ENCODE measurements around the gene TRMT10C. TPM values are rescaled to one million over a fixed set of nuclear protein-coding genes. Genes with fewer than 3 reads are reported as not detected.

Gene TRMT10C
- total RNA-seq, 1 experiment from 2014 or later, result 32.5 TPM

- H3K27ac Mint-ChIP-seq (ENCODE audit: low read depth, unreplicated experiment), result no peak overlapping the region
- intact Hi-C loops (cut with micrococcal nuclease), result no loop called here
- no peaks in the 10 kb centered on the region for H3K36me3 Mint-ChIP-seq (ENCODE audit: insufficient read depth, unreplicated experiment)
- H3K9me3 Mint-ChIP-seq (ENCODE audit: unreplicated experiment), result no peaks in the 10 kb centered on the region
- no peak for DNase-seq (ENCODE audit: unreplicated experiment)
- TF ChIP-seq CTCF (IDR thresholded peaks at IDR 0.05; ENCODE audit: unreplicated experiment), result no peak
- H3K4me3 Mint-ChIP-seq (ENCODE audit: unreplicated experiment), result no peak overlapping the region
- no TSS peak for BruUV-seq (replicated peaks)
- peaks cover 5% of the 10 kb centered on the region for H3K4me1 Mint-ChIP-seq (ENCODE audit: insufficient read depth, unreplicated experiment)
- ChIA-PET CTCF (no interaction called here), POLR2A (interaction anchor here (0.6 kb wide), 1 partner anchor 9 kb away, joined by 3 read pairs; no protein-coding TSS in a partner anchor)
- H3K27me3 Mint-ChIP-seq (ENCODE audit: insufficient read depth, unreplicated experiment), result no peaks in the 10 kb centered on the region
These were observed 34.2 kb upstream of the TRMT10C start for GRCh38 chr3:101527441-101527840.

- no peak for TF ChIP-seq CTCF (IDR thresholded peaks at IDR 0.05; ENCODE audit: unreplicated experiment)
- Mint-ChIP-seq H3K27me3 (ENCODE audit: insufficient read depth, unreplicated experiment) (no peaks in the 10 kb centered on the region), H3K4me1 (ENCODE audit: insufficient read depth, unreplicated experiment) (peaks cover 8% of the 10 kb centered on the region), H3K27ac (ENCODE audit: low read depth, unreplicated experiment) (no peak overlapping the region), H3K4me3 (ENCODE audit: unreplicated experiment) (no peak overlapping the region), H3K9me3 (ENCODE audit: unreplicated experiment) (no peaks in the 10 kb centered on the region), H3K36me3 (ENCODE audit: insufficient read depth, unreplicated experiment) (no peaks in the 10 kb centered on the region)
- POLR2A ChIA-PET, result interaction anchor here (0.6 kb wide), 1 partner anchor 9 kb away, joined by 3 read pairs; no protein-coding TSS in a partner anchor
- intact Hi-C loops (cut with micrococcal nuclease), result no loop called here
- CTCF ChIA-PET, result no interaction called here
- DNase-seq (ENCODE audit: unreplicated experiment), result no peak
- no TSS peak for BruUV-seq (replicated peaks)
These were observed 33.8 kb upstream of the TRMT10C start for GRCh38 chr3:101527906-101528305.

- ChIA-PET POLR2A (interaction anchor here (1.5 kb wide), 1 partner anchor 31 kb away, joined by 3 read pairs; the partner anchor contains the start of gene TRMT10C), CTCF (interaction anchor here (0.6 kb wide), 1 partner anchor 37 kb away, joined by 4 read pairs; no protein-coding TSS in a partner anchor)
- no peaks in the 10 kb centered on the region for H3K27me3 Mint-ChIP-seq (ENCODE audit: insufficient read depth, unreplicated experiment)
- no peak for TF ChIP-seq CTCF (IDR thresholded peaks at IDR 0.05; ENCODE audit: unreplicated experiment)
- no peak overlapping the region for H3K4me3 Mint-ChIP-seq (ENCODE audit: unreplicated experiment)
- H3K27ac Mint-ChIP-seq (ENCODE audit: low read depth, unreplicated experiment), result no peak overlapping the region
- no peaks in the 10 kb centered on the region for H3K36me3 Mint-ChIP-seq (ENCODE audit: insufficient read depth, unreplicated experiment)
- BruUV-seq (replicated peaks), result no TSS peak
- intact Hi-C loops (cut with micrococcal nuclease), result no loop called here
- peaks cover 16% of the 10 kb centered on the region for H3K4me1 Mint-ChIP-seq (ENCODE audit: insufficient read depth, unreplicated experiment)
- DNase-seq (ENCODE audit: unreplicated experiment), result no peak
- no peaks in the 10 kb centered on the region for H3K9me3 Mint-ChIP-seq (ENCODE audit: unreplicated experiment)
These were observed 31.6 kb upstream of the TRMT10C start for GRCh38 chr3:101529816-101530685.

- no peak for TF ChIP-seq CTCF (IDR thresholded peaks at IDR 0.05; ENCODE audit: unreplicated experiment)
- BruUV-seq (replicated peaks), result no TSS peak
- no peaks in the 10 kb centered on the region for H3K36me3 Mint-ChIP-seq (ENCODE audit: insufficient read depth, unreplicated experiment)
- H3K27ac Mint-ChIP-seq (ENCODE audit: low read depth, unreplicated experiment), result no peak overlapping the region
- DNase-seq (ENCODE audit: unreplicated experiment), result no peak
- CTCF ChIA-PET, result interaction anchor here (0.6 kb wide), 1 partner anchor 234 kb away, joined by 3 read pairs; no protein-coding TSS in a partner anchor
- peaks cover 16% of the 10 kb centered on the region for H3K4me1 Mint-ChIP-seq (ENCODE audit: insufficient read depth, unreplicated experiment)
- no peaks in the 10 kb centered on the region for H3K9me3 Mint-ChIP-seq (ENCODE audit: unreplicated experiment)
- no peaks in the 10 kb centered on the region for H3K27me3 Mint-ChIP-seq (ENCODE audit: insufficient read depth, unreplicated experiment)
- no peak overlapping the region for H3K4me3 Mint-ChIP-seq (ENCODE audit: unreplicated experiment)
- intact Hi-C loops (cut with micrococcal nuclease), result no loop called here
- POLR2A ChIA-PET, result interaction anchor here (0.7 to 1.5 kb wide), 2 partner anchors 31 to 271 kb away, joined by 3 read pairs; partner anchors contain the start of gene TRMT10C
These were observed 31.0 kb upstream of the TRMT10C start for GRCh38 chr3:101530686-101531047.

All from MCF 10A (cell line).